Measurements from ENCODE around the gene SALL4. TPM values are rescaled to one million over a fixed set of nuclear protein-coding genes. Genes with fewer than 3 reads are reported as not detected.
A peak's percentile ranks its signal among the peaks of the same experiment; 100 is the strongest.

Gene SALL4
- total and polyA plus RNA-seq, 2 experiments from 2014 or later: 122 to 227 TPM

DNA sequence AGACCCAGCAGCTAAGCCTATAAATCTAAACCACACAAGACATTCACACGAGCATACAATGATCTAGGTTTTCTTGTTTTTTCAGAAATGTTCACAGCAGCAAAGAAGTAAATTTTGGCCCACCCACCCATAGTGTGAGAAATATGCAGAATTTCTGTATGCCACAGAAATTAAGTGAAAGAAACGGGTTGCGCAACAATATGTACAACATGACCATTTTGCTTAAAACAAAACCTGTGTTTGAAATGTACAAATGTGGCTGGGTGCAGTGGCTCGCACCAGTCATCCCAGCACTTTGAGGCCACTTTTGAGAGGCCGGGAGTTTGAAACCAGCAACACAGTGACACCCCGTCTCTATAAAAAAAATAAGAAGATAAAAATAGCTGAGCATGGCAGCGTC is 9.4 kb downstream of the SALL4 start:
- H4K20me1 ChIP-seq (replicated peaks; ENCODE audit: insufficient read depth): peaks cover 75% of the 10 kb centered on the region
- H3K4me1 ChIP-seq (ENCODE audit: insufficient read depth): peaks cover 36% of the 10 kb centered on the region
- peaks cover 79% of the 10 kb centered on the region for H3K36me3 Mint-ChIP-seq (ENCODE audit: low read depth)

More for the DNA sequence above, 9.4 kb downstream of the SALL4 start:
- peaks cover 20% of the 10 kb centered on the region for H3K27me3 Mint-ChIP-seq (ENCODE audit: insufficient read depth, low read depth, poor library complexity)
- no peaks in the 10 kb centered on the region for H3K9me3 Mint-ChIP-seq
- Histone ChIP-seq H3K4me3 (no peak overlapping the region), H3K36me3 (ENCODE audit: insufficient read depth) (peaks cover 38% of the 10 kb centered on the region), H3K9me2 (ENCODE audit: insufficient read depth) (no peaks in the 10 kb centered on the region), H3F3A (replicated peaks; ENCODE audit: low read depth) (peaks cover 20% of the 10 kb centered on the region), H3K4me2 (no peak overlapping the region), H3K27me3 (ENCODE audit: insufficient read depth) (no peaks in the 10 kb centered on the region), H3K79me2 (replicated peaks; ENCODE audit: insufficient read depth) (peaks cover 100% of the 10 kb centered on the region), H3K27ac (ENCODE audit: low read depth) (peak overlapping the region; percentile 60; the same call in 1 of the 2 replicates), H2AFZ (no peak overlapping the region)
- H3K4me1 Mint-ChIP-seq: peaks cover 49% of the 10 kb centered on the region
- peak overlapping the region; percentile 85; the same call in 1 of the 2 replicates for H3K27ac Mint-ChIP-seq
- TF ChIP-seq STAT1 (IDR thresholded peaks at IDR 0.05; ENCODE audit: unreplicated experiment): no peak
- no peak for TF ChIP-seq ZNF114 (CRISPR knock-in tag; IDR thresholded peaks at IDR 0.05)
- TF ChIP-seq ZNF331 (CRISPR knock-in tag; IDR thresholded peaks at IDR 0.05; ENCODE audit: low read depth): no peak
- no peak for TF ChIP-seq ZNF462 (CRISPR knock-in tag; IDR thresholded peaks at IDR 0.05)
- TF ChIP-seq POLR2AphosphoS5 (IDR thresholded peaks at IDR 0.05; ENCODE audit: low read depth): no peak
- no peak for TF ChIP-seq REST (IDR thresholded peaks at IDR 0.05; ENCODE audit: unreplicated experiment)
- TF ChIP-seq EZH2phosphoT487 (IDR thresholded peaks at IDR 0.05; ENCODE audit: unreplicated experiment): no peak
- no peak for TF ChIP-seq CREB1 (CRISPR knock-in tag; IDR thresholded peaks at IDR 0.05; ENCODE audit: low read depth)
- TF ChIP-seq JUNB (IDR thresholded peaks at IDR 0.05; ENCODE audit: unreplicated experiment): no peak
- TF ChIP-seq ETS1 (IDR thresholded peaks at IDR 0.05): no peak
- DNase-seq (ENCODE audit: low spot score): no peak
- ATAC-seq: no peak
- H3K4me3 Mint-ChIP-seq: no peak overlapping the region

Measured in GM23338 (cell line).